Measurements from ENCODE around the gene SLC23A1. TPM values are rescaled to one million over a fixed set of nuclear protein-coding genes. Genes with fewer than 3 reads are reported as not detected.

Gene SLC23A1
- total and polyA plus RNA-seq, 9 of the 15 experiments (the other 6 are each of a cell fraction or from before 2014, with no cell fraction given) = 0.03 to 0.20 (median 0.05) TPM; not detected in 5

DNA sequence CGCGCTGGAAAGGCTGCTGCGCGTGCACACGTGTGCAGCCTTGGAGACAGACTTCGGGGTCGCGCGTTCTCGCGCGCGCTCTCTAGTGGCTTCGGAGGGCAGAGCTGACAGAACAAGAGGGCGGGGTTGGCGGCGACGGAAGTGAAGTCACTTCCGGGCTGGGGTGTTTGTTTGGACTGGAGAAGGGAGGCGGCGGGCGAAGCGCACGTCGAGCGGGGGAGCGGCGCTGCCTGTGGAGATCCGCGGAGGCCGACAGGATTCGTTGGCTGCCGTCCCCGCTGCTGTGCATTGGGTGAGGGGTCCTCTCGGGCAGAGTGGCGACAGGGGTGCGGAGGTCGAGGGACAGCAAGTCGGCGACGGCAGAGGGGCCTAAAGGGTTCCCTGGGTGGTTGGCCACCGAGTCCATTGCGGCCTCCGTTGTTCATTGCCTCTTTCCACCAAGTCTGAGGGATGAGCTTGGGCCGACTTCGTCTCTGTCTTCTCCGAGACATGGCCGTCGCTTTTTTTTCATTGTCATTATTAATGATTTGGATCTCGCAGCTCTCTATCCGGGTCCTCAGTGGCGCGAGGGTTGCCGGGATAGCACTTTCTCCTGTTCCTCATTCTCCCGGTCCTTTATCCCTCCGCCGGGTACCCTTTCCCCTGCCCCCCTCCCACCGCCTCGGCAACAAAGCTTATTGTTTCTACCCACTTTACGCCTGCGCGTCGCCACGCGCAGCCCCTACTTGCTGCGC is 41.2 kb downstream of the SLC23A1 start, which contains the start of gene PAIP2 (continued):
- peak; percentile 95 to 97 for TF ChIP-seq MNT (conservative IDR thresholded peaks at IDR 0.05)
- TF ChIP-seq SMAD2 (IDR thresholded peaks at IDR 0.05; ENCODE audit: low read depth, low read length) = no peak
- TF ChIP-seq TFE3 (CRISPR knock-in tag; IDR thresholded peaks at IDR 0.05) = no peak
- TF ChIP-seq SRSF1 (IDR thresholded peaks at IDR 0.05; ENCODE audit: low read depth, low read length) = no peak
- no peak; a peak in 1 of 4 replicates for TF ChIP-seq NONO (IDR thresholded peaks at IDR 0.05; ENCODE audit: low read depth in 2 of 2, low read length in 1 of 2)
- TF ChIP-seq MTA3 (IDR thresholded peaks at IDR 0.05; ENCODE audit: borderline replicate concordance) = peak; percentile 86; the same call in 1 of the 2 replicates
- TF ChIP-seq, protein P1, sequence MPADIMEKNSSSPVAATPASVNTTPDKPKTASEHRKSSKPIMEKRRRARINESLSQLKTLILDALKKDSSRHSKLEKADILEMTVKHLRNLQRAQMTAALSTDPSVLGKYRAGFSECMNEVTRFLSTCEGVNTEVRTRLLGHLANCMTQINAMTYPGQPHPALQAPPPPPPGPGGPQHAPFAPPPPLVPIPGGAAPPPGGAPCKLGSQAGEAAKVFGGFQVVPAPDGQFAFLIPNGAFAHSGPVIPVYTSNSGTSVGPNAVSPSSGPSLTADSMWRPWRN (IDR thresholded peaks at IDR 0.05; ENCODE audit: low read depth) = no peak; the same call in 1 of the 2 replicates
- no peak for TF ChIP-seq ZNF609 (CRISPR knock-in tag; IDR thresholded peaks at IDR 0.05; ENCODE audit: borderline replicate concordance)
- TF ChIP-seq ZSCAN29 (IDR thresholded peaks at IDR 0.05) = no peak
- TF ChIP-seq, protein P2, sequence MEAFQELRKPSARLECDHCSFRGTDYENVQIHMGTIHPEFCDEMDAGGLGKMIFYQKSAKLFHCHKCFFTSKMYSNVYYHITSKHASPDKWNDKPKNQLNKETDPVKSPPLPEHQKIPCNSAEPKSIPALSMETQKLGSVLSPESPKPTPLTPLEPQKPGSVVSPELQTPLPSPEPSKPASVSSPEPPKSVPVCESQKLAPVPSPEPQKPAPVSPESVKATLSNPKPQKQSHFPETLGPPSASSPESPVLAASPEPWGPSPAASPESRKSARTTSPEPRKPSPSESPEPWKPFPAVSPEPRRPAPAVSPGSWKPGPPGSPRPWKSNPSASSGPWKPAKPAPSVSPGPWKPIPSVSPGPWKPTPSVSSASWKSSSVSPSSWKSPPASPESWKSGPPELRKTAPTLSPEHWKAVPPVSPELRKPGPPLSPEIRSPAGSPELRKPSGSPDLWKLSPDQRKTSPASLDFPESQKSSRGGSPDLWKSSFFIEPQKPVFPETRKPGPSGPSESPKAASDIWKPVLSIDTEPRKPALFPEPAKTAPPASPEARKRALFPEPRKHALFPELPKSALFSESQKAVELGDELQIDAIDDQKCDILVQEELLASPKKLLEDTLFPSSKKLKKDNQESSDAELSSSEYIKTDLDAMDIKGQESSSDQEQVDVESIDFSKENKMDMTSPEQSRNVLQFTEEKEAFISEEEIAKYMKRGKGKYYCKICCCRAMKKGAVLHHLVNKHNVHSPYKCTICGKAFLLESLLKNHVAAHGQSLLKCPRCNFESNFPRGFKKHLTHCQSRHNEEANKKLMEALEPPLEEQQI (IDR thresholded peaks at IDR 0.05) = no peak
- peak; percentile 44; the same call in 1 of the 2 replicates for TF ChIP-seq ATF3 (IDR thresholded peaks at IDR 0.05)
- no peak for TF ChIP-seq ATF3 (CRISPR knock-in tag; conservative IDR thresholded peaks at IDR 0.05)
- no peak; the same call in 1 of the 2 replicates for TF ChIP-seq CC2D1A (IDR thresholded peaks at IDR 0.05)
- peak; percentile 57 for TF ChIP-seq EGR1 (conservative IDR thresholded peaks at IDR 0.05)
